ENCODE measurements around the gene AGAP5. TPM values are rescaled to one million over a fixed set of nuclear protein-coding genes. Genes with fewer than 3 reads are reported as not detected.

The AGAP5 gene
- total RNA-seq, 1 donor from 2014 or later, result 3.3 TPM

DNA sequence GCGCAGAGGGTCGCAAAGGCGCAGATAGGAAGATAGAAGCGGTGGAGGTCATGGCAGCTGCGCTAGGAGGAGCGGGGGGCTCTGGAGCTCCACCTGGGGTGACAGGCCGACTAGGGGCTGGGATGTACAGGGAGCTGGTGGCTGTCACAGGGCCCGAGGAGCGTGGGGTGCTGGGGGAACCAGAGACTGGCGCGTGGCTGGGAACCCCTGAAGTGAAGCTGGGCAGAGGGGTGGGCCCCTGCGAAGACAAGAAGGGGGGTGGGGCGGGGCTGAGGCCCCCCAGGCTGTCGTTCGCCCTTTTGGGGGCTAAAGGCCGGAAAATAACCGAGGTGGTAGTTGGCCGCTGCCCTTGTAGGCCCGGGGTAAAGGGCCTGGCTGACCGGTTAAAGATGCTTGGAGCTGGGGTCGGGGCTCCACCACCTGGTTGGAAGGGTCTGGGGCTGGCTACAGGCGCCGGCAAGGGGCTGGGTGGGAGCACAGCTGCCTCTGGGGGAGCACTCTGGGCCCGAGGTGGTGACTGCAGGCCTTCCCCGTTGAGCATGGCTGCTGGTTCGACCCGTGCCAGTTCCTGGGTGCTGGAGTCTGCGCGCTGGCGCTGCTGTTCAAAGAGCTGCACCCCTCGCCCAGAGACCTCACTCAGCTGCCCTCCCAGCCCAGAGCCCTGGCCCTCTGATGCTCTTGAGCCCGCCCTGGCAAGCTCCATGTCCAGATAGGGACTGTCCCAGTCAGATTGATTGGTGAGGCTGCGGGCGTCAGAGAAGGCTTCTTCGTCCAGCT is 49.8 kb downstream of the AGAP5 start:
- peaks cover 73% of the 10 kb centered on the region for H3K4me1 ChIP-seq
- intact Hi-C loops (cut with micrococcal nuclease), result no loop called here

DNA sequence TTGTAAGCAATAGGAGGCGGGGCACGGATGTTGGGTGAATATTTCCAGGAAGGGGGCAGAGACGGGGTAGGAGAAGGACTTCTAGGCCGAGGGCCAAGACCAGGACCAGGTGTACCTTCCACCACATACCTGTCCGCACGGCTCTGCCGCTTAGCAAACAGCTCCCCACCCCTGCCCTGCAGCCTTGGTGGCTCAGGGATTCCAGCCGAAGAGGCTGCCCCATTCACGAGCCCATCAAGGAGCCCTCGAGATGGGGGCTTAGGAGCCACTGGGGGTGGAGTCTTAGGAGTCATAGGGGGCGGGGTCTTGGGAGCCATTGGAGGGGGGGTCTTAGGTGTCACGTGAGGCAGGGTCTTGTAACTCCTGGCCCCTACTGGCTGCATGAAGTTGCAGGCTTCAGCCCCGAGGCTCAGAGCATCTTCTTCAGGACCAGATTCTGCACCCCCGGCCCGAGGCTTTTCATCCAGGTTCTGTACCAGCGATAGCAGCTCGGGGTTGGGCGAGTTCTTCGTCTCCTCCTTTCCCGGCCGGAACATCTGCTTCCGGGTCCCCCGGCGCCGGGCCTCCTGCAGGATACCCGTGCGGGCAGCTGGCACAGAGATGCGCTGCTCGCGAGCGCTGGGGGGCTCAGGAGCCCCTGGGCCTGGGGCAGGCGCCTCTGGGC is 50.6 kb downstream of the AGAP5 start:
- intact Hi-C loops (cut with micrococcal nuclease), result no loop called here
- H3K4me3 ChIP-seq, result peak overlapping the region; percentile 76
- H3K27ac ChIP-seq (replicated peaks), result peak overlapping the region; percentile 94
- TF ChIP-seq, protein P1, sequence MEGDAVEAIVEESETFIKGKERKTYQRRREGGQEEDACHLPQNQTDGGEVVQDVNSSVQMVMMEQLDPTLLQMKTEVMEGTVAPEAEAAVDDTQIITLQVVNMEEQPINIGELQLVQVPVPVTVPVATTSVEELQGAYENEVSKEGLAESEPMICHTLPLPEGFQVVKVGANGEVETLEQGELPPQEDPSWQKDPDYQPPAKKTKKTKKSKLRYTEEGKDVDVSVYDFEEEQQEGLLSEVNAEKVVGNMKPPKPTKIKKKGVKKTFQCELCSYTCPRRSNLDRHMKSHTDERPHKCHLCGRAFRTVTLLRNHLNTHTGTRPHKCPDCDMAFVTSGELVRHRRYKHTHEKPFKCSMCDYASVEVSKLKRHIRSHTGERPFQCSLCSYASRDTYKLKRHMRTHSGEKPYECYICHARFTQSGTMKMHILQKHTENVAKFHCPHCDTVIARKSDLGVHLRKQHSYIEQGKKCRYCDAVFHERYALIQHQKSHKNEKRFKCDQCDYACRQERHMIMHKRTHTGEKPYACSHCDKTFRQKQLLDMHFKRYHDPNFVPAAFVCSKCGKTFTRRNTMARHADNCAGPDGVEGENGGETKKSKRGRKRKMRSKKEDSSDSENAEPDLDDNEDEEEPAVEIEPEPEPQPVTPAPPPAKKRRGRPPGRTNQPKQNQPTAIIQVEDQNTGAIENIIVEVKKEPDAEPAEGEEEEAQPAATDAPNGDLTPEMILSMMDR (IDR thresholded peaks at IDR 0.05; ENCODE audit: borderline replicate concordance), result no peak
- no peaks in the 10 kb centered on the region for H3K27me3 ChIP-seq (ENCODE audit: low read depth)
- H3K4me1 ChIP-seq, result peaks cover 67% of the 10 kb centered on the region
- H3K9me3 ChIP-seq (replicated peaks), result no peaks in the 10 kb centered on the region
- H3K36me3 ChIP-seq, result peaks cover 5% of the 10 kb centered on the region
- peak; percentile 64 for DNase-seq

More for the DNA sequence above, 49.8 kb downstream of the AGAP5 start:
- peaks cover 5% of the 10 kb centered on the region for H3K36me3 ChIP-seq
- H3K27me3 ChIP-seq (ENCODE audit: low read depth), result no peaks in the 10 kb centered on the region
- no peaks in the 10 kb centered on the region for H3K9me3 ChIP-seq (replicated peaks)
- TF ChIP-seq, protein P1 (IDR thresholded peaks at IDR 0.05; ENCODE audit: borderline replicate concordance), result no peak
- H3K27ac ChIP-seq (replicated peaks), result peak overlapping the region; percentile 94
- DNase-seq, result peak; percentile 46
- H3K4me3 ChIP-seq, result peak overlapping the region; percentile 76

DNA sequence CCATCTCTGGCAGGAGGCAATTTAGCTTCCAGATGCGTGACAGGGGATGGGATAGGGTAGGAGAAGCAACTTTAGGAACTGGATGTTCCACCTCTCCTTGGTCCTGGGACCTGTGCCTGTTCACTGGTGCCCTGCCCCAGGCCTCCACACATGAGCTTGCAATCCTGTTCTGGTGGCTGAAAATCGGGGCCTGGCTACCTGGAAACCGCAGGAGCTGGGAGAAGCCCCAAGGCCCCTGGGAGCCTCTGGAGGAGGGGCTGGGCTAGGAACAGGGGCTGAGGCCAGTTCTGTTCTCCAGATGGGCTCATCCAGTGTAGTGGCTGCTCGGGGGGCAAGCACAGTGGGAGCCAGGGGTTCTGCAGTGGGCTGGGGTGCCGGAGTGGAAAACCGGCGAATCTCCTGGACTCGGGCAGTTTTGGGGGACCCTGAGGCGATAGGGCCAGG is 51.3 kb downstream of the AGAP5 start:
- Histone ChIP-seq H3K9me3 (replicated peaks) (no peaks in the 10 kb centered on the region), H3K27ac (replicated peaks) (peak overlapping the region; percentile 94), H3K4me3 (peak overlapping the region; percentile 76), H3K4me1 (peaks cover 60% of the 10 kb centered on the region), H3K27me3 (ENCODE audit: low read depth) (no peaks in the 10 kb centered on the region), H3K36me3 (peaks cover 5% of the 10 kb centered on the region)
- DNase-seq, result no peak
- intact Hi-C loops (cut with micrococcal nuclease), result no loop called here
- TF ChIP-seq, protein P1 (IDR thresholded peaks at IDR 0.05; ENCODE audit: borderline replicate concordance), result no peak

DNA sequence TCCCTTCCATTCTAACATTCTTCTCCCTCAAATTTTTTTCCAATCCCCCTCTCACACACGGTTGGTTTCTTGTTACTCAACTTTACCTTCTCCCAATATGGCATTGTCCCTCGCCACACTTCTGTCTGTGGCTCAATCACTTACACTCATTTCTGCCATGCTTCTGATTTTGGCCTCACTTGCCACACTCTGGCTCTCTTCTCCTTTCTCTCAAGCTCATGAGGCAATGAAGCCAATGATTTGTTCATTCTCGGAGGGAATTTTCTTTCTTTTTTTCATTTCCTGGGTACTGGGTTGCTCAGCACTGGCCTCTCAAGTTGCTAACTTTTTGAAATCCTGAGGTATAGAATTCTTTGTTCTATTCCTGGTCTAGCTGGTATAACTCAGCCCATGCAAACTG is 52.7 kb downstream of the AGAP5 start:
- no peaks in the 10 kb centered on the region for H3K9me3 ChIP-seq (replicated peaks)
- H3K27me3 ChIP-seq (ENCODE audit: low read depth), result no peaks in the 10 kb centered on the region
- H3K4me1 ChIP-seq, result peaks cover 55% of the 10 kb centered on the region
- DNase-seq, result no peak
- intact Hi-C loops (cut with micrococcal nuclease), result loop anchor here (2.0 kb wide), 1 partner anchor 114 kb away; no protein-coding TSS in a partner anchor
- TF ChIP-seq, protein P1 (IDR thresholded peaks at IDR 0.05; ENCODE audit: borderline replicate concordance), result no peak
- no peak overlapping the region for H3K4me3 ChIP-seq
- H3K27ac ChIP-seq (replicated peaks), result peak overlapping the region; percentile 94
- H3K36me3 ChIP-seq, result peaks cover 5% of the 10 kb centered on the region

DNA sequence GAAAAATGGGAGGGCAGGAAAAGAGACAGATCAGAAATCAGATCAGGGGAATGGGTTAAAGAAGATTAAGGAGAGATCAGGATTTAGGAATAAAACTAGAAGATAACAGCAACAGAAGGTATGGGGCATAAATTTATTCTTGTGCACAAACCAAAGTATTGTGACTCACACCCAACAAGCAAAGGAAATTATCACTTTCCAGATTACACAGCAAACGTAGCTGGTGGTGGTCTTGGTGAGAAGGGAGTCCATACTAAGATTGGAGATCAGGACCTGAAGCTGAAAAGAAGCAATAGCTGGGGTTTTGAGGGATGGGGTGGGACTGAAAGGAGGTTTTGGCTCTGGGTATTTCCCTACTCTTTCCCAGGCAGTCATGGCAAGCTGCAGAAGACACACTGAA is 53.1 kb downstream of the AGAP5 start:
- no peaks in the 10 kb centered on the region for H3K27me3 ChIP-seq (ENCODE audit: low read depth)
- H3K27ac ChIP-seq (replicated peaks), result peak overlapping the region; percentile 94
- H3K4me1 ChIP-seq, result peaks cover 50% of the 10 kb centered on the region
- H3K4me3 ChIP-seq, result no peak overlapping the region
- H3K36me3 ChIP-seq, result peaks cover 5% of the 10 kb centered on the region
- no peaks in the 10 kb centered on the region for H3K9me3 ChIP-seq (replicated peaks)
- TF ChIP-seq, protein P1 (IDR thresholded peaks at IDR 0.05; ENCODE audit: borderline replicate concordance), result no peak
- no peak for DNase-seq
- intact Hi-C loops (cut with micrococcal nuclease), result loop anchor here (2.0 kb wide), 1 partner anchor 114 kb away; no protein-coding TSS in a partner anchor

Measured in left ventricle myocardium inferior (tissue), 1 donor.